HepG2 (cell line): ENCODE measurements around the gene TRUB1. TPM values are rescaled to one million over a fixed set of nuclear protein-coding genes. Genes with fewer than 3 reads are reported as not detected.

Experiments used
- ATAC-seq: fragments of 200-7000 bp; cut with Tn5 transposase; 3 replicates; pipeline ENCODE4 v1.9.1; 2020; ENCODE audit warnings: mild to moderate bottlenecking, moderate library complexity
- BruUV-seq: library from RNA; stranded (reverse); fragments of 400-500 nt; replicated peaks from 2 replicates; lab custom pipeline; 2021; lab: Mats Ljungman, UMichigan
- CTCF ChIA-PET: fragments of 300-600 bp; formaldehyde crosslinking; extraction: SDS; loops from one replicate; lab custom pipeline; 2021; ENCODE audit warnings: low total read pairs, inconsistent platforms, low intra/inter-chr PET ratio; lab: Yijun Ruan, JAX
- POLR2A ChIA-PET: fragments of 350-600 bp; sonication (Branson Sonifier 250); formaldehyde crosslinking; loops from one replicate; lab custom pipeline; 2020; ENCODE audit warnings: antibody characterized with exemption, inconsistent platforms; lab: Yijun Ruan, JAX
- DNase-seq: peaks from one replicate; pipeline ENCODE4 v3.0.0-alpha.2; 2015; ENCODE audit warnings: low spot score
- FAIRE-seq: peaks from 3 replicates; lab custom pipeline; 2011; peaks lifted over from hg19 to GRCh38; lab: Jason Lieb, UNC
- H2AFZ ChIP-seq: one replicate; pipeline ENCODE4 v1.6.1; 2011; ENCODE audit warnings: low read length, inconsistent platforms
- H3K27ac ChIP-seq: fragments of 300-600 bp; 3 replicates; pipeline ENCODE4 v1.8.0; 2011; ENCODE audit warnings: mixed run types, mild to moderate bottlenecking, mixed read lengths, low read length, inconsistent platforms; ENCODE audit not compliant: insufficient read depth; ENCODE audit errors: extremely low read length
- H3K27me3 ChIP-seq, 2 experiments: fragments of 200-600 bp in 1 of 2; 2 replicates in 1 of 2; 3 replicates in 1 of 2; pipeline versions ENCODE4 v1.6.0 to v1.8.0; 2011; ENCODE audit warnings: low read length in 2 of 2, mild to moderate bottlenecking in 2 of 2, moderate library complexity in 2 of 2, inconsistent platforms in 1 of 2; ENCODE audit not compliant: insufficient read depth in 2 of 2, control insufficient read depth in 1 of 2
- H3K36me3 ChIP-seq, 2 experiments: fragments of 200-600 bp in 1 of 2; replicated peaks in 1 of 2; 2 replicates in 1 of 2; 3 replicates in 1 of 2; pipeline versions ENCODE4 v1.5.1 to v1.8.0; 2011; ENCODE audit warnings: low read length in 2 of 2, inconsistent platforms in 1 of 2; ENCODE audit not compliant: insufficient read depth in 2 of 2, control insufficient read depth in 1 of 2
- H3K4me1 ChIP-seq: 2 replicates; pipeline ENCODE4 v1.5.1; 2012; ENCODE audit warnings: low read length, inconsistent platforms; ENCODE audit not compliant: insufficient read depth
- H3K4me2 ChIP-seq: 2 replicates; pipeline ENCODE4 v1.6.0; 2011; ENCODE audit warnings: low read depth, low read length, inconsistent platforms
- H3K4me3 ChIP-seq, 3 experiments: fragments of 200-600 bp in 1 of 3; sonication (generic), shearing (Covaris generic) in 1 of 3; replicated peaks in 1 of 3; 2 replicates each; pipeline ENCODE4 v1.5.1; 2011 to 2016; ENCODE audit warnings: low read length in 3 of 3, inconsistent platforms in 2 of 3, low read depth in 2 of 3, mild to moderate bottlenecking in 2 of 3, control low read depth in 1 of 3, mixed read lengths in 1 of 3; ENCODE audit not compliant: insufficient read depth in 1 of 3
- H3K79me2 ChIP-seq: one replicate; pipeline ENCODE4 v1.6.1; 2011; ENCODE audit warnings: low read length, inconsistent platforms; ENCODE audit not compliant: insufficient read depth
- H3K9ac ChIP-seq: 2 replicates; pipeline ENCODE4 v1.6.0; 2011; ENCODE audit warnings: mild to moderate bottlenecking, low read depth, low read length, inconsistent platforms; ENCODE audit not compliant: insufficient read depth
- H3K9me3 ChIP-seq: 2 replicates; pipeline ENCODE4 v1.5.1; 2012; ENCODE audit warnings: mild to moderate bottlenecking, low read length
- H4K20me1 ChIP-seq: 2 replicates; pipeline ENCODE4 v1.6.0; 2011; ENCODE audit warnings: inconsistent platforms, mild to moderate bottlenecking, low read length, moderate library complexity; ENCODE audit not compliant: insufficient read depth
- GATA4 ChIP-seq: sonication (generic); IDR thresholded peaks from 2 replicates; pipeline ENCODE4 v1.6.1; 2016; ENCODE audit warnings: antibody characterized with exemption, low read depth, borderline replicate concordance
- HHEX ChIP-seq: IDR thresholded peaks from 2 replicates; pipeline ENCODE4 v1.6.1; 2016; ENCODE audit warnings: control low read depth
- HOXA3 ChIP-seq: sonication (generic); formaldehyde crosslinking; IDR thresholded peaks from 2 replicates; pipeline ENCODE4 v1.5.0; 2020; ENCODE audit warnings: missing genetic modification reagents
- MED8 ChIP-seq: sonication (generic); formaldehyde crosslinking; IDR thresholded peaks from 2 replicates; pipeline ENCODE4 v1.8.1; 2023; ENCODE audit warnings: mild to moderate bottlenecking, missing genetic modification reagents; ENCODE audit not compliant: insufficient replicate concordance
- RELA ChIP-seq: sonication (generic); formaldehyde crosslinking; IDR thresholded peaks from 2 replicates; pipeline ENCODE4 v1.4.0; 2020; ENCODE audit warnings: missing genetic modification reagents
- ZBTB7B ChIP-seq: sonication (generic); formaldehyde crosslinking; IDR thresholded peaks from 2 replicates; pipeline ENCODE4 v1.4.0; 2020; ENCODE audit warnings: missing genetic modification reagents
- ZNF124 ChIP-seq: sonication (generic); formaldehyde crosslinking; IDR thresholded peaks from 2 replicates; pipeline ENCODE4 v1.4.0; 2020; ENCODE audit warnings: missing genetic modification reagents
- ZNF230 ChIP-seq: sonication (generic); formaldehyde crosslinking; IDR thresholded peaks from 2 replicates; pipeline ENCODE4 v1.4.0; 2020; ENCODE audit warnings: mild to moderate bottlenecking, missing genetic modification reagents
- ZNF337 ChIP-seq: sonication (generic); formaldehyde crosslinking; IDR thresholded peaks from 2 replicates; pipeline ENCODE4 v1.5.1; 2020; ENCODE audit warnings: missing genetic modification reagents, low read depth, mild to moderate bottlenecking, borderline replicate concordance
- ZNF510 ChIP-seq: sonication (generic); formaldehyde crosslinking; IDR thresholded peaks from 2 replicates; pipeline ENCODE4 v1.4.0; 2020; ENCODE audit warnings: low read depth, mild to moderate bottlenecking, missing genetic modification reagents
- ZNF746 ChIP-seq: sonication (generic); formaldehyde crosslinking; IDR thresholded peaks from 2 replicates; pipeline ENCODE4 v1.8.0; 2022; ENCODE audit warnings: mild to moderate bottlenecking, missing genetic modification reagents
- whole genome bisulfite sequencing: methylation state at CpG from one replicate; pipeline ENCODE4 v1.1.6; 2017; ENCODE audit warnings: low lambda C conversion rate; 5-methylcytosine and 5-hydroxymethylcytosine counted together
- in situ Hi-C: cut with HindIII; loops from 2 replicates; pipeline ENCODE4 v1.10.0; 2017; ENCODE audit warnings: low pct_unique_long_range_greater_than_20kb; ENCODE audit not compliant: extremely low pct_ligation_motif_present
- intact Hi-C: fragments of 100-400 bp; cut with micrococcal nuclease; formaldehyde crosslinking; loops from one replicate; pipeline ENCODE4 v1.10.0; 2022; ENCODE audit not compliant: unreplicated experiment
- polyA plus RNA-seq, 8 experiments: library from polyadenylated mRNA; depleted of rRNA in 3 of 8; stranded (reverse) in 7 of 8; unstranded in 1 of 8; fragments of >200 nt; fragmentation: Illumina TruSeq in 4 of 8; extraction: Trizol in 4 of 8; gene quantifications; 2 replicates each; pipeline versions ENCODE4 v1.2.1 to v1.2.3, GENCODE V29; 2011 to 2016; ENCODE audit warnings: low read depth in 4 of 8, missing spikeins in 1 of 8, mixed read lengths in 1 of 8; ENCODE audit not compliant: insufficient read depth in 1 of 8
- total RNA-seq, 5 experiments: library from RNA; depleted of rRNA; stranded (reverse); fragments of >200 nt; fragmentation: Illumina TruSeq; extraction: Trizol; gene quantifications; 2 replicates each; pipeline ENCODE4 v1.2.3, GENCODE V29; 2016; ENCODE audit warnings: low read depth in 1 of 5
- TF ChIP-seq, protein P1 (sequence below): sonication (generic); formaldehyde crosslinking; IDR thresholded peaks from 2 replicates; pipeline ENCODE4 v1.5.0; 2020; ENCODE audit warnings: mild to moderate bottlenecking, missing genetic modification reagents
- TF ChIP-seq, protein P2 (sequence below): sonication (generic); formaldehyde crosslinking; IDR thresholded peaks from 2 replicates; pipeline ENCODE4 v1.4.0; 2020; ENCODE audit warnings: missing genetic modification reagents, borderline replicate concordance
- TF ChIP-seq, protein P3 (sequence below): IDR thresholded peaks from 2 replicates; pipeline ENCODE4 v1.4.0; 2020; ENCODE audit warnings: mild to moderate bottlenecking, missing genetic modification reagents
- TF ChIP-seq, protein P4 (sequence below): IDR thresholded peaks from 2 replicates; pipeline ENCODE4 v1.6.1; 2016; ENCODE audit warnings: low read depth, borderline replicate concordance

TRUB1 gene
- total and polyA plus RNA-seq, 2 of the 13 experiments (the other 11 are each of a cell fraction or from before 2014, with no cell fraction given) = 10.6 to 38.9 TPM

DNA sequence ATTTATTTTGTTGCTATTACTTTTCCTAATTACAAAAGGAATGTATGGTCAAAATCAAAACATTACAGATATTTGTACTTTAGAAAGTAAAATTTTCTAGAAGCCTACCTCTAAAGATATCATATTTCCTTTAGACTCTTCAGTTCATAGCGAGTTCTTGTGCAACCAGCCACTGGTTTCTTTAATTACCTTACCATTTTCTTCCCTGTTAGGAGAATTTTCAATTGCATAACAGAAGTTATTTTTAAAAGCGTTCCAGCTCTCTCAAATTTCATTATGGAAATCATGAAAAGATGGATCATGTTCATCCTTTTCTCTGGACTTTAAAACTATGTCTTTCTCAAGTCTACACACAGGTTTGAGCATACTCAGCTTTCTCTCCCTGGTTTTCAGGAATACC is 5.0 kb upstream of the TRUB1 start:
- H4K20me1 ChIP-seq = no peaks in the 10 kb centered on the region
- FAIRE-seq (no peak), DNase-seq (no peak), ATAC-seq (no peak)
- 5% methylated on average over 2 of the region's 2 CpGs for WGBS
- in situ Hi-C loops (no loop called here), intact Hi-C loops (no loop called here)
- H3K79me2 ChIP-seq = no peaks in the 10 kb centered on the region
- H3K4me2 ChIP-seq = no peak overlapping the region
- no peak overlapping the region for H3K27ac ChIP-seq
- peaks cover 0 to 1% of the 10 kb centered on the region in 2 experiments; a peak in 1 of 5 replicates for H3K27me3 ChIP-seq
- no TSS peak for BruUV-seq
- 0 out of 2 replicates have a peak, but pooled peaks cover 5% of the 10 kb centered on the region for H3K9me3 ChIP-seq
- H3K4me1 ChIP-seq = peaks cover 13% of the 10 kb centered on the region
- POLR2A ChIA-PET = no interaction called here
- H3K4me3 ChIP-seq = no peak overlapping the region
- no peaks in the 10 kb centered on the region for H3K36me3 ChIP-seq
- H2AFZ ChIP-seq = no peak overlapping the region
- CTCF ChIA-PET = no interaction called here
- H3K9ac ChIP-seq = no peak overlapping the region
- TF ChIP-seq ZBTB7B (CRISPR knock-in tag) (no peak), HOXA3 (no peak), RELA (CRISPR knock-in tag) (no peak), ZNF337 (CRISPR knock-in tag) (no peak), ZNF510 (CRISPR knock-in tag) (no peak), ZNF230 (CRISPR knock-in tag) (no peak), ZNF746 (CRISPR knock-in tag) (no peak), GATA4 (no peak), MED8 (CRISPR knock-in tag) (no peak), ZNF124 (CRISPR knock-in tag) (no peak), HHEX (CRISPR knock-in tag) (no peak)
- TF ChIP-seq, protein P1, sequence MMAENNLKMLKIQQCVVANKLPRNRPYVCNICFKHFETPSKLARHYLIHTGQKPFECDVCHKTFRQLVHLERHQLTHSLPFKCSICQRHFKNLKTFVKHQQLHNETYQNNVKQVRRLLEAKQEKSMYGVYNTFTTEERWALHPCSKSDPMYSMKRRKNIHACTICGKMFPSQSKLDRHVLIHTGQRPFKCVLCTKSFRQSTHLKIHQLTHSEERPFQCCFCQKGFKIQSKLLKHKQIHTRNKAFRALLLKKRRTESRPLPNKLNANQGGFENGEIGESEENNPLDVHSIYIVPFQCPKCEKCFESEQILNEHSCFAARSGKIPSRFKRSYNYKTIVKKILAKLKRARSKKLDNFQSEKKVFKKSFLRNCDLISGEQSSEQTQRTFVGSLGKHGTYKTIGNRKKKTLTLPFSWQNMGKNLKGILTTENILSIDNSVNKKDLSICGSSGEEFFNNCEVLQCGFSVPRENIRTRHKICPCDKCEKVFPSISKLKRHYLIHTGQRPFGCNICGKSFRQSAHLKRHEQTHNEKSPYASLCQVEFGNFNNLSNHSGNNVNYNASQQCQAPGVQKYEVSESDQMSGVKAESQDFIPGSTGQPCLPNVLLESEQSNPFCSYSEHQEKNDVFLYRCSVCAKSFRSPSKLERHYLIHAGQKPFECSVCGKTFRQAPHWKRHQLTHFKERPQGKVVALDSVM (CRISPR knock-in tag) = no peak
- TF ChIP-seq, protein P2, sequence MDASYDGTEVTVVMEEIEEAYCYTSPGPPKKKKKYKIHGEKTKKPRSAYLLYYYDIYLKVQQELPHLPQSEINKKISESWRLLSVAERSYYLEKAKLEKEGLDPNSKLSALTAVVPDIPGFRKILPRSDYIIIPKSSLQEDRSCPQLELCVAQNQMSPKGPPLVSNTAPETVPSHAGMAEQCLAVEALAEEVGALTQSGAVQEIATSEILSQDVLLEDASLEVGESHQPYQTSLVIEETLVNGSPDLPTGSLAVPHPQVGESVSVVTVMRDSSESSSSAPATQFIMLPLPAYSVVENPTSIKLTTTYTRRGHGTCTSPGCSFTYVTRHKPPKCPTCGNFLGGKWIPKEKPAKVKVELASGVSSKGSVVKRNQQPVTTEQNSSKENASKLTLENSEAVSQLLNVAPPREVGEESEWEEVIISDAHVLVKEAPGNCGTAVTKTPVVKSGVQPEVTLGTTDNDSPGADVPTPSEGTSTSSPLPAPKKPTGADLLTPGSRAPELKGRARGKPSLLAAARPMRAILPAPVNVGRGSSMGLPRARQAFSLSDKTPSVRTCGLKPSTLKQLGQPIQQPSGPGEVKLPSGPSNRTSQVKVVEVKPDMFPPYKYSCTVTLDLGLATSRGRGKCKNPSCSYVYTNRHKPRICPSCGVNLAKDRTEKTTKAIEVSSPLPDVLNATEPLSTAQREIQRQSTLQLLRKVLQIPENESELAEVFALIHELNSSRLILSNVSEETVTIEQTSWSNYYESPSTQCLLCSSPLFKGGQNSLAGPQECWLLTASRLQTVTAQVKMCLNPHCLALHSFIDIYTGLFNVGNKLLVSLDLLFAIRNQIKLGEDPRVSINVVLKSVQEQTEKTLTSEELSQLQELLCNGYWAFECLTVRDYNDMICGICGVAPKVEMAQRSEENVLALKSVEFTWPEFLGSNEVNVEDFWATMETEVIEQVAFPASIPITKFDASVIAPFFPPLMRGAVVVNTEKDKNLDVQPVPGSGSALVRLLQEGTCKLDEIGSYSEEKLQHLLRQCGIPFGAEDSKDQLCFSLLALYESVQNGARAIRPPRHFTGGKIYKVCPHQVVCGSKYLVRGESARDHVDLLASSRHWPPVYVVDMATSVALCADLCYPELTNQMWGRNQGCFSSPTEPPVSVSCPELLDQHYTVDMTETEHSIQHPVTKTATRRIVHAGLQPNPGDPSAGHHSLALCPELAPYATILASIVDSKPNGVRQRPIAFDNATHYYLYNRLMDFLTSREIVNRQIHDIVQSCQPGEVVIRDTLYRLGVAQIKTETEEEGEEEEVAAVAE (CRISPR knock-in tag) = no peak
- TF ChIP-seq, protein P3, sequence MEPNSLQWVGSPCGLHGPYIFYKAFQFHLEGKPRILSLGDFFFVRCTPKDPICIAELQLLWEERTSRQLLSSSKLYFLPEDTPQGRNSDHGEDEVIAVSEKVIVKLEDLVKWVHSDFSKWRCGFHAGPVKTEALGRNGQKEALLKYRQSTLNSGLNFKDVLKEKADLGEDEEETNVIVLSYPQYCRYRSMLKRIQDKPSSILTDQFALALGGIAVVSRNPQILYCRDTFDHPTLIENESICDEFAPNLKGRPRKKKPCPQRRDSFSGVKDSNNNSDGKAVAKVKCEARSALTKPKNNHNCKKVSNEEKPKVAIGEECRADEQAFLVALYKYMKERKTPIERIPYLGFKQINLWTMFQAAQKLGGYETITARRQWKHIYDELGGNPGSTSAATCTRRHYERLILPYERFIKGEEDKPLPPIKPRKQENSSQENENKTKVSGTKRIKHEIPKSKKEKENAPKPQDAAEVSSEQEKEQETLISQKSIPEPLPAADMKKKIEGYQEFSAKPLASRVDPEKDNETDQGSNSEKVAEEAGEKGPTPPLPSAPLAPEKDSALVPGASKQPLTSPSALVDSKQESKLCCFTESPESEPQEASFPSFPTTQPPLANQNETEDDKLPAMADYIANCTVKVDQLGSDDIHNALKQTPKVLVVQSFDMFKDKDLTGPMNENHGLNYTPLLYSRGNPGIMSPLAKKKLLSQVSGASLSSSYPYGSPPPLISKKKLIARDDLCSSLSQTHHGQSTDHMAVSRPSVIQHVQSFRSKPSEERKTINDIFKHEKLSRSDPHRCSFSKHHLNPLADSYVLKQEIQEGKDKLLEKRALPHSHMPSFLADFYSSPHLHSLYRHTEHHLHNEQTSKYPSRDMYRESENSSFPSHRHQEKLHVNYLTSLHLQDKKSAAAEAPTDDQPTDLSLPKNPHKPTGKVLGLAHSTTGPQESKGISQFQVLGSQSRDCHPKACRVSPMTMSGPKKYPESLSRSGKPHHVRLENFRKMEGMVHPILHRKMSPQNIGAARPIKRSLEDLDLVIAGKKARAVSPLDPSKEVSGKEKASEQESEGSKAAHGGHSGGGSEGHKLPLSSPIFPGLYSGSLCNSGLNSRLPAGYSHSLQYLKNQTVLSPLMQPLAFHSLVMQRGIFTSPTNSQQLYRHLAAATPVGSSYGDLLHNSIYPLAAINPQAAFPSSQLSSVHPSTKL = no peak
- TF ChIP-seq, protein P4, sequence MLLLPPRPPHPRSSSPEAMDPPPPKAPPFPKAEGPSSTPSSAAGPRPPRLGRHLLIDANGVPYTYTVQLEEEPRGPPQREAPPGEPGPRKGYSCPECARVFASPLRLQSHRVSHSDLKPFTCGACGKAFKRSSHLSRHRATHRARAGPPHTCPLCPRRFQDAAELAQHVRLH (CRISPR knock-in tag) = no peak
